ENCODE results near the gene METTL9.
A peak's percentile ranks its signal among the peaks of the same experiment; 100 is the strongest.

DNA sequence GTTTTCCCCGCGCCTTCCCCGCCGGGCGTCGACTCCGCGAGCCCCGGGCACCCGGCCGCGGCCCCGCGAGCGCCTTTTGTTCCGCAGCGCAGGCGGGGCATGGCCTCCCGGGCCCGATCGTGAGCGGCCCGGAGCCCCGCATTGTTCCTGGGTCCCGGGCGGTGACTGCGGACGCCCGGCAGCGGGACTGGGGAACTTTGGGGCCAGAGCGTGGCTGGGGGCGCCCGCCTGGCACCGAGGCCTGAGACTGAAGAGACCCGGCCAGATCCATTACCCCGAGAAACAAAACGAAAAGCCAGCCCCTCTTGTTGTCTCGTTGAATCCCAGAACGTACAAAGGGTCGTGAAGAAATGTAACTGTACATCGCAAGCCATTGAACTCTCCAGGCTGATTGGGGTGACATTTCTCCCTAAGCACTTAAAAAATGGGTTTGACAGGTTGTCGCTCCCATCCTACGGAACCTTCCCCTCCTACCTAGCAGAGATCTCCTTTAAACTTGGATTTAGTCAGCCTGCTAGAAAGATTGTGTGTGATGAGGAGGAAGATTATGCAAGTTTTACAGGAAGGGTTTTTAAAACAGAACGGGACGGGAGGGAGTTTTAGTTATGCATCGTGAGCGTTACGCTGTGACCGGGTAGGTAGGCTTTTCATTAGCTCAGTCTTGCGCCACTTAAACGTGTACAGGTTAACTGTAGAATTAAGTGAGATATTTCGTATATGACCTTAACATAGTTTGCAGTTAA lies 825 bp downstream of the METTL9 start:
- TF ChIP-seq, protein P1, sequence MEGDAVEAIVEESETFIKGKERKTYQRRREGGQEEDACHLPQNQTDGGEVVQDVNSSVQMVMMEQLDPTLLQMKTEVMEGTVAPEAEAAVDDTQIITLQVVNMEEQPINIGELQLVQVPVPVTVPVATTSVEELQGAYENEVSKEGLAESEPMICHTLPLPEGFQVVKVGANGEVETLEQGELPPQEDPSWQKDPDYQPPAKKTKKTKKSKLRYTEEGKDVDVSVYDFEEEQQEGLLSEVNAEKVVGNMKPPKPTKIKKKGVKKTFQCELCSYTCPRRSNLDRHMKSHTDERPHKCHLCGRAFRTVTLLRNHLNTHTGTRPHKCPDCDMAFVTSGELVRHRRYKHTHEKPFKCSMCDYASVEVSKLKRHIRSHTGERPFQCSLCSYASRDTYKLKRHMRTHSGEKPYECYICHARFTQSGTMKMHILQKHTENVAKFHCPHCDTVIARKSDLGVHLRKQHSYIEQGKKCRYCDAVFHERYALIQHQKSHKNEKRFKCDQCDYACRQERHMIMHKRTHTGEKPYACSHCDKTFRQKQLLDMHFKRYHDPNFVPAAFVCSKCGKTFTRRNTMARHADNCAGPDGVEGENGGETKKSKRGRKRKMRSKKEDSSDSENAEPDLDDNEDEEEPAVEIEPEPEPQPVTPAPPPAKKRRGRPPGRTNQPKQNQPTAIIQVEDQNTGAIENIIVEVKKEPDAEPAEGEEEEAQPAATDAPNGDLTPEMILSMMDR (IDR thresholded peaks at IDR 0.05) = no peak
- TF ChIP-seq POLR2A (IDR thresholded peaks at IDR 0.05) = peak in 1 of 2 donors; percentile 58
